Frontal cortex (tissue), 4 donors: ENCODE results near the gene DCBLD2. TPM values are rescaled to one million over a fixed set of nuclear protein-coding genes. Genes with fewer than 3 reads are reported as not detected.
"Not testable (repeated sequence)": the region's sequence is repeated elsewhere in the genome, so short reads cannot be mapped to it uniquely, and the experiment has no call there.

Source experiments
- DNase-seq, 2 donors: peaks; one replicate each; pipeline ENCODE4 v3.0.0; 2012; ENCODE audit warnings: low spot score in 2 of 2
- FAIRE-seq: peaks from 2 replicates; lab custom pipeline; 2012; peaks lifted over from hg19 to GRCh38; lab: Jason Lieb, UNC
- total RNA-seq: library from RNA; depleted of rRNA; stranded (reverse); fragments of >200 nt; gene quantifications from one replicate; pipeline ENCODE4 v1.2.3, GENCODE V29; 2014
- donor health status: control.
- donor health status: control.
- donor health status: control.

DCBLD2 gene
- total RNA-seq, 1 donor from 2014 or later = 31.4 TPM

- DNase-seq = no peak
- FAIRE-seq = no peak
Measured at GRCh38 chr3:98848108-98848507, 53.4 kb downstream of the DCBLD2 start.

DNA sequence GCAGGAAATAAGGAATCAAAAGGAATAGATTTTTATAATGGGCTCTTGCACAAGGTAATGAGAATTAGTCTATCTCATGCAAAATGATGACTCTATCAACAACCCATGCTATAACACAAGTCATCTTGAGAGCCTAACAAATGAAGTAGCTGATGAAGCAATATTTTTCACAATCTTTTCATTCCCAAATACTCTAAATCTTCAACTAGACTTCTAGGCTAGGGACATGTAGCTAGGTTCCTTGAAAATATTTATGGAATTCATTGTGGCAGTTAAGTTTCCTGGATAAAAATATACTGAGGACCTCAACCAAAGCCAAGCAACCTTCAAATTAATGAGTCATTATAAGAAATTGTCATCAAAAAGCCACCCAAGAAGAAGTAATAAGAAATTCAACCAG, 55.4 kb downstream of the DCBLD2 start:
- DNase-seq (no peak), FAIRE-seq (no peak)

DNA sequence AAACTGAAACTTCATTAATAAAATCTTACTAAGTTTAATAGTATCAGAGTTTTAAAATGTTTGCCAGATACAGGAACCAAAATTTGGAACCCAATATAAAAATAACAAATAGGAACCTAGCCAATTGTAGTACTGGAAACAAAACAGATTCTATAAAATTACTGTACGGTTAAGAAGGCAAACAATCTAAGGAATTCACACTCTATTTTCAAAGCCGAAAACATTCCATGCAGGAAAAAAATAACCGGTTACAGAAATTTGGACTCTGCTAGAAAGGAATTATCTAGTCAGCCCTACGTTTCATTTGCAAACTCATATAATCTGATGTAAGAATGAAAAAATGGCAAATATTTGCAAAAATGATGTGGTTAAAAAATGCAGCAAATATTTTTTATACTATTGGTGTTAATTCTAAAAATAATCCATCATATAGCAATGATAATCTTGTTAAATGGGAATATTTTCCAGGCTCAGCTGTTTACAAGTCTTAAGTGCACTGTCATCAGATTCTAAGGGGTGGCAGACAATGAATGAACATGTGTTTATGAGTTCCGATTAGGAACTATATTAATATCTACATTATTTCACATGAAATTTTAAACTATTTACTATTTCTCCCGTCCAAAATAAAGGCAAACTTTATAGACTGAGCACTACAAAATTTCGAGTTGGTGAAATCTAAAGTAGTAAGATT, 58.1 kb downstream of the DCBLD2 start:
- FAIRE-seq (no peak), DNase-seq (no peak)

DNA sequence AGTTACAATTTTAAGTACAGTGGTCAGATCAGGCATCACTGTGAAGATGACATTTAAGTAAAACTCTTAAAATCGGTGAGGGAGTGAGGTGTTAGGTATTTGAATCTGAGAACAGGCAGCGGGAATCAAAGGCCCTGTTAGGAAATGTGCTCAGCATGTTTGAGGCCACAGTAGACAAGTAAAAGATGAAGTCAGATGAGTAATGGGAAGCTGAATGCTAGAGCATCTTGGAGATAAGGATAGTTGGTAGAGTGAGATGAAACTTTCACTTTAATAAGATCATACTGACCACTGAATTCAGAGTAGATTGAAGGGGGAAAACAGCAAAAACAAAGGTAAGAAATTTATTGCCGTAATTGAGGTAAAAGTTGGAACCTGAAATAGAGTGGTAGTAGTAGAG, 61.6 kb downstream of the DCBLD2 start:
- DNase-seq = no peak
- no peak for FAIRE-seq

DNA sequence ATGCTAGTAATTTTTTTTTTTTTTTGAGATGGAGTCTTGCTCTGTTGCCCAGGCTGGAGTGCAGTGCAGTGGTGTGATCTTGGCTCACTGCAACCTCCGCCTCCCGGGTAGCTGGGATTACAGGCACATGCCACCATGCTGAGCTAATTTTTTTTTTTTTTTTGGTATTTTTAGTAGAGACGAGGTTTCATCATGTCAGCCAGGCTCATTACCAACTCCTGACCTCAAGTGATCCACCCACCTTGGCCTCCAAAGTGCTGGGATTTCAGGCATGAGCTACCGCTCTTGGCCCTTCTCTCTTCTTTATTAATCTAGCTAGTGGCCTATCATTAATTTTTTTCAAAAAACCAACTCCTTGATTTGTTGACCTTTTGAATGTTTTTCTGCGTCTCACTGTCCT, 70.4 kb downstream of the DCBLD2 start:
- DNase-seq, FAIRE-seq: not testable (repeated sequence)

GRCh38 chr3:98829246-98829832, 72.2 kb downstream of the DCBLD2 start:
- FAIRE-seq (no peak), DNase-seq (no peak)

- DNase-seq (no peak), FAIRE-seq (no peak)
Measured at GRCh38 chr3:98827221-98827920, 74.1 kb downstream of the DCBLD2 start.

DNA sequence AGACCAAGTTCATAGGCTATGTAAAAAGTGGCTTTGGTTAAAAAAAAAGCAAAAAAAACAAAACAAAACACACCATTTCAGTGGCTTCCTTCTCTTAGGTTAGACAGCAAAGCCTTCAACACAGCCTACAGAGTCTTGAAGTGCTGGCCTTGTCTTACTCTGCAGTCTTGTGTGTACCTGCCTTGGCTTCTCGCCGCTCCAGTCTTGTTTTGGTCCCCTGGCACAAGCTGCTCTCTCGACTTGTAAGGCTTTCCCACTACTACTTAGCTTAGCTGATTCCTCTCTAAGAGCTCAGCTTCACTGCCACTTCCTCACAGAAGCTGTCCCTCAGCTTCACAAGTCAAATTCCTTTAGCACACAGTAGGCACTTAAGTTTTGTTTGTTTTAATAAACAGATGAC, 75.4 kb downstream of the DCBLD2 start:
- no peak for DNase-seq
- no peak for FAIRE-seq

GRCh38 chr3:98824256-98824655, 77.2 kb downstream of the DCBLD2 start:
- FAIRE-seq (no peak), DNase-seq (no peak)

DNA sequence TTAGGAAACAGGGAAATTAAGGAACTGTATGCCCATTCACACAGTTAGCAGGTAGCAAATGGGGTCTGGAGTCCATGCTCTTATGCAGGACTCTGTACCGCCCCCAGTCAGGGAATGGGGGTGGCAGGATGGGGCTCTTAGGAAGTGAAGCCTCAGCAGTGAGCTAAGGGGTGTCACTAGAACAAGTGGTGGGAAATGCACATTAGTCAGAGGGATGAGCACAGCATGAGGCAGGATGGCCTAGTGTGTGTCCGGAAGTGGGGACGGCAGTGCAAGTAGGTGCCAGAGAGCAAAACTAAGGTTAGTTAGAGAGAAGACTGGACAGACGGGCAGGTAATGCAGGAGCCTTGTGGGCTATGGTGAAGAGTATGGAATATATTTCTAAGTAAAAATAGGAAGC, 77.7 kb downstream of the DCBLD2 start:
- DNase-seq (no peak), FAIRE-seq (no peak)

DNA sequence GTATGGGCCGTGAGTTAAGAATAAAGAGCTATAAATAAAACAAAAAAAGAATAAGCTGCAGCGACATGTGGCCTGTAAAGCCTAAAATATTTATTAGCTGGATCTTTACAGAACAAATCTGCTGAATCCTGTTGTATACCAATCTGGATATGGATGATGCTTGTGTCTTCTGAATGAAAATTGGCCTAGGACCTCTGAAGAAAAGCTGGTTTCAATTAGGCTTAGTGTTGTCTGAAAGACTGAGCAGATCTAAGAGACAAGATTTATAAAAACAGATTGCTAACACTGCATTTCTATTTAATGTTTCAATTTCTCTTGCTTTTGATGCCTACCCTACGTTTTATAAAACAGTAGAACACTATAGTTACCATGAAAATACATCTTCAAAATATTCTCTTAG, 80.4 kb downstream of the DCBLD2 start:
- DNase-seq (no peak), FAIRE-seq (no peak)

- FAIRE-seq (peak; percentile 96), DNase-seq (peak in 1 of 2 donors; percentile 38)
Measured at GRCh38 chr3:98817547-98818041, 83.9 kb downstream of the DCBLD2 start.

DNA sequence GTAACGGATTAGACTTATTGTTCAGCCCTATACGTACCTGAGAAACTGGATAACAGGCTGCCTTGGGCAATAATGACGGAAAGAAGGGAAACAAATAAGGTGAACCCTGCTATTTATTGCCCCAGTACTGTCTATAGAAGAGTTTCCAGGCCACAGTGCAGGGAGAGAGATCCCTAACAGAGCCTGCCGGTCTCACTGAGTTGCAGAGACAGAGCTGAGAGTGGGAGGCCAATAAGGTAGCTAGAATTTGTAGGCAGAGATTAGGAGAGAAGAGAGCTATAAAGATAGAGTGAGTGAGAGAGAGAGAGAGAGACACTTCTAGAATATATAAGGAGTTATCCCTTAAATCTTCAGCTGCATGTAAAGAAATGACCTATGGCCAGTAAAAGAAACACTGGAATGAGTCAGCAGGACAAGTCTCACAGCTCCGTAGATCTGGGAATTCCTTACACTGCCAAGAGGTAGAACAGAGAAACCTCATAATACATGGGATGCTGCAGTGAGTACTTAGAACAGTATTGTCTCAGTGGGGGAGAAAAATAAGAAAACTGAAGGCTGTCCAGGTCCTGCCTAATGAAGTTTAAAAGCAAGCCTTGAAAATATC, 86.6 kb downstream of the DCBLD2 start:
- DNase-seq (no peak), FAIRE-seq (no peak)

DNA sequence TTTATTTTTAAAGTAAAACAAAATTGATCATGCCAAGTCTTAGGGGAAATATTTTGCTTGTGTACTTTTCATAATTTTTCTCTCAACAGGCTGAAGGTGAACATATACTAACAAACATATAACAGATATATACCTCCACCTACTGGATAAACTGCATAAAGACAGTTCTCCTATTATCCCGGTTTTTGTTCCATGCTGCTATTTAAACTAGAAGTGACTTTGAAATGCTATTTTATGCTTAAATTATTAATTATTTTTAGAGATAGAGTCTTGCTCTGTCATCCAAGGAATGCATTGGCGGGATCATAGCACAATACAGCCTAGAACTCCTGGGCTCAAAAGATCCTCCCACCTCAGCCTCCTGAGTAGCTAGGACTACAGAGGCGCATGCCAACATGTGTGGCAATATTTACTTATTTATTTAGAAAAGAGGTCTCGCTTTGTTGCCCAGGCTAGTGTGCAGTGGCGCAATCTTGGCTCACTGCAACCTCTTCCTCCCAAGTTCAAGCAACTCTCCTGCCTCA, 88.6 kb downstream of the DCBLD2 start:
- FAIRE-seq (peak; percentile 98), DNase-seq (peak; percentile 7 to 21)

DNA sequence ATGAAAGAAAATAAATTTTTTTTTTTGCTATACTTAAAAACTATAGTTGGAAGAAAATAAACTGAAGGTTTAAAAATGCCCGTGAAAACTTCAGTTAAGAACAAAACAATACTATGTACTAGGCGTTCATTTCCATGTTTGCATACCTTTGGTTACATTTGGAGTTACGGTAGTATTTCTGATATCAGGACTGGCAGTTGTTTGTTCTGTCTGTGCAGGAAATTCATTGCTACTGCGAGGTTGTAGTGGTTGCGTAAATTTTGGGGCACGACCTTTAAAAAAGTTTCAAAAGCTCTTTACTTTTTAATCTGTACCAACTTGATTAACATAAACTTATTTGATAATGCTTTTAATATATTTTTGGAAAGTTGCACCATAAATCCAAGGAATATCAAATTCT, 90.4 kb downstream of the DCBLD2 start:
- FAIRE-seq (no peak), DNase-seq (no peak)

- no peak for FAIRE-seq
- no peak for DNase-seq
Measured at GRCh38 chr3:98809557-98809956, 91.9 kb downstream of the DCBLD2 start.

GRCh38 chr3:98808071-98808470, 93.4 kb downstream of the DCBLD2 start:
- FAIRE-seq (peak; percentile 47), DNase-seq (no peak)

GRCh38 chr3:98807561-98807960, 93.9 kb downstream of the DCBLD2 start:
- DNase-seq = no peak

GRCh38 chr3:98807011-98807410, 94.5 kb downstream of the DCBLD2 start:
- no peak for FAIRE-seq
- no peak for DNase-seq

More at GRCh38 chr3:98807561-98807960, 93.9 kb downstream of the DCBLD2 start:
- no peak for FAIRE-seq

DNA sequence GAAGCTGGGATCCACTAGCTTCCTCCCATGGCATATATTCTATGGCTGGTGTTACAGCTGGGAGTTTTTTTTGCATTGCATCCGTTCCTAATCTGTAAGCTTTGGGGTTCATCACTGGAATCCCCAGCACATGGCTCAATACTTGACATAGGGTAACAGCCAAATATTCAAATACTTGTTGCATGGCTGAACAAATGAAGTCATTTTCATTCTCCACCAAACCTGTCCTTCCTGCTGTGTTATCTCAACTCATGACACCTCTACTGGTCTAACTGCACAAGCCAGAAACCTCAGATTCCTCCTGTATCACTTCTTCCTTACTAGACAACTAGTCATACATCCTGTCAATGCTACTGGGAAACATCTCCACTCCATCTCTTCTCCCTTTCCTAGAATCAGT, 95.0 kb downstream of the DCBLD2 start:
- FAIRE-seq (no peak), DNase-seq (no peak)
